Measurements from ENCODE around the gene DDX31.

DNA sequence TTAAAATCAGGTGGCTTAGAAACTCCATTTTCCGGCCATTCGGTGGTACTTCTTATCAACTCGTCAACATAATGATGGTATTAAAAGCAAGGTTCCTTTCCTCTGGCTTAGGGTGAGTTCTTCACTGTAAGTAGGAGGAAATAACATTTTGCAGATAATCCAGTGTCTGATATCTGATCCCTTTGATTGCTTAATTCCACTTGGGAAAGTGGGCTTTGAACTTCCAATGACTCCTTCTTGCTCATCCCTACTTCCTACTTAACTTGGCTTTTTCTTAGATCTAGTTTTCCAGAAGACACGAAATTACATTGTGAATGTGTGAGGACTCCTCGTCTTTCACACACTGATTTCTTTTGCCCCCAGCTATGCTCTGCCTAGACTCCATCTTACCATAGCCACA, 31.5 kb downstream of the DDX31 start:
- TF ChIP-seq, protein P1, sequence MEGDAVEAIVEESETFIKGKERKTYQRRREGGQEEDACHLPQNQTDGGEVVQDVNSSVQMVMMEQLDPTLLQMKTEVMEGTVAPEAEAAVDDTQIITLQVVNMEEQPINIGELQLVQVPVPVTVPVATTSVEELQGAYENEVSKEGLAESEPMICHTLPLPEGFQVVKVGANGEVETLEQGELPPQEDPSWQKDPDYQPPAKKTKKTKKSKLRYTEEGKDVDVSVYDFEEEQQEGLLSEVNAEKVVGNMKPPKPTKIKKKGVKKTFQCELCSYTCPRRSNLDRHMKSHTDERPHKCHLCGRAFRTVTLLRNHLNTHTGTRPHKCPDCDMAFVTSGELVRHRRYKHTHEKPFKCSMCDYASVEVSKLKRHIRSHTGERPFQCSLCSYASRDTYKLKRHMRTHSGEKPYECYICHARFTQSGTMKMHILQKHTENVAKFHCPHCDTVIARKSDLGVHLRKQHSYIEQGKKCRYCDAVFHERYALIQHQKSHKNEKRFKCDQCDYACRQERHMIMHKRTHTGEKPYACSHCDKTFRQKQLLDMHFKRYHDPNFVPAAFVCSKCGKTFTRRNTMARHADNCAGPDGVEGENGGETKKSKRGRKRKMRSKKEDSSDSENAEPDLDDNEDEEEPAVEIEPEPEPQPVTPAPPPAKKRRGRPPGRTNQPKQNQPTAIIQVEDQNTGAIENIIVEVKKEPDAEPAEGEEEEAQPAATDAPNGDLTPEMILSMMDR (conservative IDR thresholded peaks at IDR 0.05), result no peak
- TF ChIP-seq EZH2 (IDR thresholded peaks at IDR 0.05; ENCODE audit: low read depth), result no peak

All from PC-9 (cell line).